ENCODE results near the gene G3BP1.

Gene G3BP1

GRCh38 chr5:151820271-151820670, 48.5 kb downstream of the G3BP1 start:
- Histone ChIP-seq H3K79me2 (ENCODE audit: control insufficient read depth, insufficient read depth, low read length, poor library complexity) (no peaks in the 10 kb centered on the region), H3K9ac (ENCODE audit: low read length) (no peak overlapping the region), H2AK5ac (ENCODE audit: low read length) (no peak overlapping the region), H2BK5ac (ENCODE audit: low read depth, low read length, poor library complexity) (no peak overlapping the region), H3K18ac (ENCODE audit: low read length) (no peak overlapping the region), H3K36me3 (ENCODE audit: control insufficient read depth in 1 of 2, insufficient read depth in 2 of 2, low read length in 2 of 2) (peaks cover 0 to 5% of the 10 kb centered on the region in 2 experiments), H3K4me3 (ENCODE audit: low read depth, low read length) (no peak overlapping the region), H4K12ac (ENCODE audit: low read depth, low read length) (no peak overlapping the region), H3K23ac (ENCODE audit: low read length) (no peak overlapping the region), H3K9me3 (ENCODE audit: insufficient read depth, low read depth, low read length) (no peaks in the 10 kb centered on the region), H2BK120ac (ENCODE audit: insufficient read depth, low read length, poor library complexity) (no peak overlapping the region), H3K27me3 (ENCODE audit: insufficient read depth, low read length) (no peaks in the 10 kb centered on the region), H3K79me1 (ENCODE audit: low read length) (no peaks in the 10 kb centered on the region), H3K4me1 (ENCODE audit: control insufficient read depth in 1 of 2, insufficient read depth in 2 of 2, low read length in 2 of 2) (no peaks in the 10 kb centered on the region), H2AFZ (ENCODE audit: insufficient read depth, low read length, poor library complexity) (no peak overlapping the region), H3K4me2 (ENCODE audit: low read length) (no peak overlapping the region), H3K27ac (ENCODE audit: low read depth, low read length) (no peak overlapping the region), H4K91ac (ENCODE audit: low read depth, low read length) (no peak overlapping the region), H2BK12ac (ENCODE audit: low read length) (no peak overlapping the region), H3K14ac (ENCODE audit: low read length) (no peak overlapping the region), H4K8ac (ENCODE audit: low read depth, low read length) (no peak overlapping the region), H3K4ac (ENCODE audit: low read depth, low read length) (no peak overlapping the region)
- DNase-seq = no peak
- no CpG with 5 or more reads among the region's 3 CpGs for WGBS (ENCODE audit: extremely low coverage, insufficient coverage, insufficient read length)

- H2BK5ac ChIP-seq (ENCODE audit: low read depth, low read length, poor library complexity) = no peak overlapping the region
Observed at GRCh38 chr5:151820903-151821302, 49.1 kb downstream of the G3BP1 start.

GRCh38 chr5:151822141-151822540, 50.4 kb downstream of the G3BP1 start:
- Histone ChIP-seq H3K79me1 (ENCODE audit: low read length) (no peaks in the 10 kb centered on the region), H3K4me2 (ENCODE audit: low read length) (no peak overlapping the region), H3K18ac (ENCODE audit: low read length) (no peak overlapping the region), H3K27ac (ENCODE audit: low read depth, low read length) (no peak overlapping the region), H4K12ac (ENCODE audit: low read depth, low read length) (no peak overlapping the region), H3K4me3 (ENCODE audit: low read depth, low read length) (no peak overlapping the region), H2AFZ (ENCODE audit: insufficient read depth, low read length, poor library complexity) (no peak overlapping the region), H4K91ac (ENCODE audit: low read depth, low read length) (no peak overlapping the region), H2BK5ac (ENCODE audit: low read depth, low read length, poor library complexity) (no peak overlapping the region), H3K4ac (ENCODE audit: low read depth, low read length) (no peak overlapping the region), H3K27me3 (ENCODE audit: insufficient read depth, low read length) (no peaks in the 10 kb centered on the region), H2BK12ac (ENCODE audit: low read length) (no peak overlapping the region), H2BK120ac (ENCODE audit: insufficient read depth, low read length, poor library complexity) (no peak overlapping the region), H3K36me3 (ENCODE audit: control insufficient read depth in 1 of 2, insufficient read depth in 2 of 2, low read length in 2 of 2) (peaks cover 0 to 6% of the 10 kb centered on the region in 2 experiments), H3K4me1 (ENCODE audit: control insufficient read depth in 1 of 2, insufficient read depth in 2 of 2, low read length in 2 of 2) (no peaks in the 10 kb centered on the region), H3K23ac (ENCODE audit: low read length) (no peak overlapping the region), H3K79me2 (ENCODE audit: control insufficient read depth, insufficient read depth, low read length, poor library complexity) (no peaks in the 10 kb centered on the region), H4K8ac (ENCODE audit: low read depth, low read length) (no peak overlapping the region), H3K14ac (ENCODE audit: low read length) (no peak overlapping the region), H3K9me3 (ENCODE audit: insufficient read depth, low read depth, low read length) (no peaks in the 10 kb centered on the region), H3K9ac (ENCODE audit: low read length) (no peak overlapping the region), H2AK5ac (ENCODE audit: low read length) (no peak overlapping the region)
- no peak for DNase-seq
- WGBS (ENCODE audit: extremely low coverage, insufficient coverage, insufficient read length) = no CpG with 5 or more reads among the region's 4 CpGs

More at GRCh38 chr5:151820903-151821302, 49.1 kb downstream of the G3BP1 start:
- Histone ChIP-seq H3K9ac (ENCODE audit: low read length) (no peak overlapping the region), H4K12ac (ENCODE audit: low read depth, low read length) (no peak overlapping the region), H2AK5ac (ENCODE audit: low read length) (no peak overlapping the region), H4K8ac (ENCODE audit: low read depth, low read length) (no peak overlapping the region), H2BK120ac (ENCODE audit: insufficient read depth, low read length, poor library complexity) (no peak overlapping the region), H3K4ac (ENCODE audit: low read depth, low read length) (no peak overlapping the region), H2BK12ac (ENCODE audit: low read length) (no peak overlapping the region), H3K79me2 (ENCODE audit: control insufficient read depth, insufficient read depth, low read length, poor library complexity) (no peaks in the 10 kb centered on the region), H3K4me1 (ENCODE audit: control insufficient read depth in 1 of 2, insufficient read depth in 2 of 2, low read length in 2 of 2) (no peaks in the 10 kb centered on the region), H3K23ac (ENCODE audit: low read length) (no peak overlapping the region), H3K9me3 (ENCODE audit: insufficient read depth, low read depth, low read length) (no peaks in the 10 kb centered on the region), H3K18ac (ENCODE audit: low read length) (no peak overlapping the region), H3K4me2 (ENCODE audit: low read length) (no peak overlapping the region), H3K36me3 (ENCODE audit: control insufficient read depth in 1 of 2, insufficient read depth in 2 of 2, low read length in 2 of 2) (peaks cover 0 to 5% of the 10 kb centered on the region in 2 experiments), H3K27me3 (ENCODE audit: insufficient read depth, low read length) (no peaks in the 10 kb centered on the region), H2AFZ (ENCODE audit: insufficient read depth, low read length, poor library complexity) (no peak overlapping the region), H4K91ac (ENCODE audit: low read depth, low read length) (no peak overlapping the region), H3K14ac (ENCODE audit: low read length) (no peak overlapping the region), H3K79me1 (ENCODE audit: low read length) (no peaks in the 10 kb centered on the region), H3K4me3 (ENCODE audit: low read depth, low read length) (no peak overlapping the region), H3K27ac (ENCODE audit: low read depth, low read length) (no peak overlapping the region)
- DNase-seq = no peak
- WGBS (ENCODE audit: extremely low coverage, insufficient coverage, insufficient read length) = no CpG with 5 or more reads among the region's 1 CpG

- no peaks in the 10 kb centered on the region for H3K27me3 ChIP-seq (ENCODE audit: insufficient read depth, low read length)
- H3K9me3 ChIP-seq (ENCODE audit: insufficient read depth, low read depth, low read length) = no peaks in the 10 kb centered on the region
- no peak overlapping the region for H2BK5ac ChIP-seq (ENCODE audit: low read depth, low read length, poor library complexity)
- H3K27ac ChIP-seq (ENCODE audit: low read depth, low read length) = no peak overlapping the region
- peaks cover 0 to 6% of the 10 kb centered on the region in 2 experiments for H3K36me3 ChIP-seq (ENCODE audit: control insufficient read depth in 1 of 2, insufficient read depth in 2 of 2, low read length in 2 of 2)
- peak; percentile 65 to 81 for DNase-seq
- no peak overlapping the region for H3K4me2 ChIP-seq (ENCODE audit: low read length)
- H3K4me3 ChIP-seq (ENCODE audit: low read depth, low read length) = no peak overlapping the region
- H4K91ac ChIP-seq (ENCODE audit: low read depth, low read length) = no peak overlapping the region
- H3K23ac ChIP-seq (ENCODE audit: low read length) = no peak overlapping the region
- H3K4me1 ChIP-seq (ENCODE audit: control insufficient read depth in 1 of 2, insufficient read depth in 2 of 2, low read length in 2 of 2) = no peaks in the 10 kb centered on the region
- no peak overlapping the region for H3K4ac ChIP-seq (ENCODE audit: low read depth, low read length)
- H3K79me1 ChIP-seq (ENCODE audit: low read length) = no peaks in the 10 kb centered on the region
- no peak overlapping the region for H2BK12ac ChIP-seq (ENCODE audit: low read length)
- no peak overlapping the region for H2AK5ac ChIP-seq (ENCODE audit: low read length)
- no CpG with 5 or more reads among the region's 1 CpG for WGBS (ENCODE audit: extremely low coverage, insufficient coverage, insufficient read length)
- no peak overlapping the region for H2BK120ac ChIP-seq (ENCODE audit: insufficient read depth, low read length, poor library complexity)
- no peak overlapping the region for H4K12ac ChIP-seq (ENCODE audit: low read depth, low read length)
- no peak overlapping the region for H3K14ac ChIP-seq (ENCODE audit: low read length)
- H3K79me2 ChIP-seq (ENCODE audit: control insufficient read depth, insufficient read depth, low read length, poor library complexity) = no peaks in the 10 kb centered on the region
- no peak overlapping the region for H2AFZ ChIP-seq (ENCODE audit: insufficient read depth, low read length, poor library complexity)
- no peak overlapping the region for H4K8ac ChIP-seq (ENCODE audit: low read depth, low read length)
- peak overlapping the region; percentile 18 for H3K9ac ChIP-seq (ENCODE audit: low read length)
- H3K18ac ChIP-seq (ENCODE audit: low read length) = no peak overlapping the region
Observed at GRCh38 chr5:151825445-151825844, 53.7 kb downstream of the G3BP1 start.

All from trophoblast cell (in vitro differentiated cells and primary cell).